HG03565 (cell line): ENCODE data around the gene PTP4A1.
"Not testable (repeated sequence)": the region's sequence is repeated elsewhere in the genome, so short reads cannot be mapped to it uniquely, and the experiment has no call there.

Experiments used
- ATAC-seq: cut with Tn5 transposase; IDR thresholded peaks from one replicate; pipeline ENCODE4 v1.9.1; 2021; ENCODE audit warnings: mild to moderate bottlenecking, moderate library complexity; ENCODE audit not compliant: unreplicated experiment

The PTP4A1 gene

DNA sequence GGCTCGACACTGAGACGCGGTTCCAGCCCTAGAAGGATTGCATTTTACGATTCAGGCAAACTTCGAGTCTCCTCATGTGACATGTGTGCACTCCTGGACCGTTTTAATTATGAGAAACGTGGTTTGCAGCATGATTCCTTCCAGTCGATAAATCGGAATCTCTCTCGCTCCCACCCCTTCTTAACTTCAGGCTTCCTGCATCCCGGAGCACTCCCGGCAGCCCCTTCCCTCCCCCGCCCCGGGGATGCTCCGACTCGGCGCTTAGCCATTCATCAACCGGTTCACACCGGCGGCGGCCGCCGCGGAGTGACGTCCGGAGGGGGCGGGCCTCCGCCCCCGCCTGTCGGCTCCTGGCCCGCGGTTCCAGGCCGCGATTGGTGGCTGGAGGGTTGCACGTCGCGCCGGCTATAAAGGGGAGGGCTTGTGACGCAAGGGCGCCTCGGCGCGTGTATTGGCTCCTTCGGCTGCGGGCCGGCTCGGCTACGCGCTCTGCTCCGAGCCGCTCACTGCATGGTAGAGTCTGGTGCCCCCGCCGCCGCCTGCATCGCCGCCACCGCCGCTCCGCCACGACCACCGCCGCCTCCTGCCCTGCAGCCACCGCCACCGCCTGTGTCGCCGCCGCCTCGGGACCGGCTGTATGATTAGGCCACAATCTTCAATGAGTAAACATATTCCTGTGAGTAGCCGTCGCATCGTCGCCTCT lies at the start of gene PTP4A1, which contains the start of gene LOC128125822:
Gene PTP4A1 (plus strand): TSS at position 437 of the 703 bp plus-strand sequence. CDS start 4,401 bp downstream, outside the sequence.
Gene LOC128125822 (plus strand): TSS at position 437 of the 703 bp plus-strand sequence.
- ATAC-seq = peak; percentile 93

DNA sequence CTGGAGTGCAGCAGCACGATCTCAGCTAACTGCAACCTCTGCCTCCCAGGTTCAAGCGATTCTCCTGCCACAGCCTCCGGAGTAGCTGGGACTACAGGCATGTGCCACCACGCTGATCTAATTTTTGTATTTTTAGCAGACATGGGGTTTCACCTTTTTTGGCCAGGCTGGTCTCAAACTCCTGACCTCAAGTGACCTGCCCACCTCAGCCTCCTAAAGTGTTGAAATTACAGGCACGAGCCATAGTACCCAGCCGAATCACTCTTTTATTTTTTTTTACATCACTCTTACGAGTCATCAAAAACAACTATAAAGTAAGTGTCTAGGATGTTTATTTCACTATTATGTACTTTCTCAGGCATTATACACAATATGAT lies 49.4 kb upstream of the PTP4A1 start:
- not testable (repeated sequence) for ATAC-seq

DNA sequence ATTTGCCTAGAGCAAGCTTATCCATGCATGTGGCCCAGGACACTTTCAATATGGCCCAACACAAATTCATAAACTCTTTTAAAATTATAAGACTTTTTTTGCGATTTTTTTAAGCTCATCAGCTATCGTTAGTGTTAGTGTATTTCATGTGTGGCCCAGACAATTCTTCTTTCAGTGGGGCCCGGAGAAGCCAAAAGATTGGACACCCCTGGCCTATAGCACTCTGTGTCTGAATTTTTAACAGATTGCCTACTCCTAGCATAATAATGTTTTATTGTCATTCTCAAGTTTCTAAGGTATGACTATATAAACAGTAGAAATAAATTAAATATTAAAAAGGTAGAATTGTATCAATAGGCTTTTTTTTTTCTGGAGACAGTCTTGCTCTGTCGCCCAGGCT lies 48.6 kb upstream of the PTP4A1 start:
- ATAC-seq = no peak

DNA sequence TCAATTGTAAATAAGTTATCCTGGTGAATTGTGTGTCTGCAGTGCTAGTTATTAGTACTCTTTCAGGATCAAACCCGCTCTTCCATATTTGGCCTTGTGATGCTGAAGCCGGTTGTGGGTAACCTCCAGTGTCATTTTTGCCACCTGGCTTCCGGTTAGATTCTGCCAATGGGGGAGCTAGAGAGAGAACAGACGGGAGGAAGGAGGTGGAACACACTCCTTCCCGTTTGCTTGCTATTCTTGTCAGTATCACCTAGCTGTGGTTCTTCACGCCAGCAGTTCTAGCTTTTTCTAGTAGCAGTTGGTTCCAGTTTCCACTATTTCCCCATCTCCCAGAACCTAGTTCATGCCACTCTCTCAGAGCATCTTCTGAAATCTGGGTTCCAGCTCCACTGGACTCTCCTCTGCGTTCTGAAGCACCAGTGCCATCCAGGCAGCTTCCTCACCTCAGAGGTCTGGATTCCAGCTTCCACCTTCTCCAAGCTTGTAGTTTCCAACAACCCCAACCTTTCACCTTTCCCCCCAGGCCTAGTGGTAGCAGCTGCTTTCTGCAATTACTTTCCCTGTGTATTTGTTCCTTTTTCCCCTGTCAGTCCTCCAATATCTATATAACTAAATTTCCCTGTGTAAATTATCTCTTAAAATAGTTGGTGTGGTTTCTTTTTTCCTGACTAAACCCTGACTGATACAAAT lies 46.9 kb upstream of the PTP4A1 start:
- no peak for ATAC-seq

DNA sequence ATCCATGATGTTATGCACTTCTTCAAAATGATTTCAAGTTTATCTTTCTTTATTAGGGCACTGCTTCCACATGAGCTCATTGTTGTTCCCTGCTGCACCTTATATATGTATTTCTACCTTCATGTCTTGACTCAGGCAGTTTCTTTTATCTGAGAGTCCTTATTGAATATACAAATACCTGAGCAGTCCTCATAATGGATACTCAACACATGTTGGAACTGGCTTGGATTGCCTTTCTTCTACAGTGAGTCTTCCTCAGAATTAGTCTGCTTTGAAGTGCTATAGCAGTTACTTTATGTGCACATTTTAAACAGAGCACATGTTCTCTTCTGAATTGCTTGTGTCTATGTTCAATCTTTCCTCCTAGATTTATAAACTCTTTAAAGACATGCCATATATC lies 45.3 kb upstream of the PTP4A1 start:
- no peak for ATAC-seq

GRCh38 chr6:63527658-63528514 lies 44.4 kb upstream of the PTP4A1 start:
- no peak for ATAC-seq

DNA sequence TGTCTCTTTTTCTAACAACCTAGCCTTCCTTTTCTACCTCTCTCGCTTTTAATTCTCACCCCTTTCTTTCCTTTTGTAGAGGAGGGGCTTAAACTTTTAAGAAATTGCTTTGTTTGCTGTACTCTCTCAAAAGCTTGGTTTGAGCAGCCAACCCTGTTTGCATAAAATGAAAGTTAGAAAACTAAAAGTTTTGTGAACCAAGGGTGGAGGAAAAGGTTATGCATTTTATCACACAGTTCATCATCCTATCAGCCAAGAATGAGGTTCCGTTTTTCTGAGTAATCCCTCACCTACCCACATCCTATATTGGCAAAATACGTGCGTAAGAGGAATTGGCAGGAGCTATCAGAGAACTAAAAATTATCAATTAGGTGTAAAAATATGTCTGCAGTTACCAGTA lies 42.8 kb upstream of the PTP4A1 start:
- no peak for ATAC-seq

DNA sequence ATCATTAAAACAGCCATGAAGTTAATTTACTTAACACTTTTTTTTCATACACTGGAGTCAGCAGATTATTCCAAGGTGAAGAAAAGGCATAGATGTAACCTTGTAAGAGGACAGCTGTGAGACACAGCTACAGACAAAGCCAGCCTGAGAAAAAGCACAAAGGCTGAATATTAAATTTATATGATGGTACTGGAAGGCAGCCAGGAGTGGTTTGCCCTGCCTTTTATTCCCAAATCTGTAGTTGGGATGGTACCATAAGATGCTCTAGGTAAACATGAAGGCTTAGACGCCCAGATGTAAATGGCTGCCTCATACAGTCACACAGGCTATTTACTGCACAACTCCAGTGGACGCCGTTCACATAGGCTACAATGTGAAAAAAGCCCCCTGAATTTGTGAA lies 42.1 kb upstream of the PTP4A1 start:
- no peak for ATAC-seq

DNA sequence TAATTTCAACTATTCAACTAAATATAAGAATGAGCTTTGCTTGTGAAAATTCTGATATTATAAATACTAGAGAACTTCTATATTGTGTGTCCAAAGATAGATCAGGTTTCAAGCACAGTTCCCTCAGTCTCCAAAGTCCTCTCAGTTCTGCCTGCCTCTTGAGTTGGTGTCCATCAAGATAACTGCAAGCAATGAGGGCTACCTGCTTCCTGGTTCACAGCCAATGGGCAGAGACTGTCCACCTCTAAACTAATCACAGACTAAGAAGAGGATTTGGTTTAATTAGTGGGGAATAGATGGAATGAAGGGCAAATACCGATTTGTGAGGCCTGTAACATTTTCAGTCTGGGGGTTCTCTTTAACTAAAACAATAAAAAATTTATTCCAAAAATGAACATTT lies 41.3 kb upstream of the PTP4A1 start:
- ATAC-seq = no peak

DNA sequence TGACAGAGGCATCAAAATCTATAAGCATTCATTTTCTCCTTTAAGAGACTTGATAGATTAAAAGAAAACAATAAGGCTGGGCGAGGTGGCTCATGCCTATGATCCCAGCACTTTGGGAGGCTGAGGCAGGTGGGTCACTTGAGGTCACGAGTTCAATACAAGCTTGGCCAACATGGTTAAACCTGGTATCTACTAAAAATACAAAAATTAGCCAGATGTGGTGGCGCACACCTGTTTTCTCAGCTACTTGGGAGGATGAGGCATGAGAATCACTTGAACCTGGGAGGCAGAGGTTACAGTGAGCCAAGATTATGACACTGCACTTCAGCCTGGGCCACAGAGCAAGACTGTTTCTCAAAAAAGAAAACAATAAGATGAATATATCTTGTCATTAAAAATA lies 39.3 kb upstream of the PTP4A1 start:
- no peak for ATAC-seq

DNA sequence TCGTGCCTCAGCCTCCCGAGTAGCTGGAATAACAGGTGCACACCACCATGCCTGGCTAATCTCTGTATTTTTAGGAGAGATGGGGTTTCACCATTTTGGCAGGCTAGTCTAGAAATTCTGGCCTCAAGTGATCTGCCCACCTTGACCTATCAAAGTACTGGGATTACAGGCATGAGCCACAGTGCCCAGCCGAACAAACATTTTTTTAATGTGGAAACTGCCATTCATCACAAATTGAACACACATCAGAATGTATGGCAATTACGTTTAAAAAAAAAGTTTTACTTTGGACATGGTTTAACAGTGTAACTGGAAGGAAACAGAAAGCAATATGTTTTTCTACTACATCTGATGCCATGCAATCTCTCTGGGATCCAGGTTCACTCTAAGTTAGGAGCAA lies 38.3 kb upstream of the PTP4A1 start:
- no peak for ATAC-seq

GRCh38 chr6:63537201-63537958 lies 34.9 kb upstream of the PTP4A1 start:
- ATAC-seq = no peak

DNA sequence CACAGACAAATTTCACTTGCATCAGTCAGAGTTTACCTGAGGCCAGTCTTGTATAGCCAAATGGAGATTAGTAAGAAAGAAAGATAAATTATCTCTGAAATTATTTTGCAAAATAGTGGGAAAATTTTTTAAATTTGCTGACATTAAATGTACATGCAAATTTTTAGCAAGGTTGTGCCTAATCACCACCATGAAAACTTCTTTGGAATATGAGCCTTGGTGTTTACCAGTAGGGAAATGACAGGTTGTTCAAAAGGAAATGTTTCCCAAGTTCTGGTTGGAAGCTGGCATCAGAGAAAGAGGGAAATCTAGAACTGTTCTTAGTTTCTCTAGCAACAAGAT lies 34.4 kb upstream of the PTP4A1 start:
- no peak for ATAC-seq

- ATAC-seq = no peak
Observed at GRCh38 chr6:63538550-63538949, 33.7 kb upstream of the PTP4A1 start.

GRCh38 chr6:63543001-63543400 lies 29.3 kb upstream of the PTP4A1 start:
- no peak for ATAC-seq

- ATAC-seq = no peak
Observed at GRCh38 chr6:63543982-63544381, 28.3 kb upstream of the PTP4A1 start.

- ATAC-seq = no peak
Observed at GRCh38 chr6:63546236-63546635, 26.0 kb upstream of the PTP4A1 start.

DNA sequence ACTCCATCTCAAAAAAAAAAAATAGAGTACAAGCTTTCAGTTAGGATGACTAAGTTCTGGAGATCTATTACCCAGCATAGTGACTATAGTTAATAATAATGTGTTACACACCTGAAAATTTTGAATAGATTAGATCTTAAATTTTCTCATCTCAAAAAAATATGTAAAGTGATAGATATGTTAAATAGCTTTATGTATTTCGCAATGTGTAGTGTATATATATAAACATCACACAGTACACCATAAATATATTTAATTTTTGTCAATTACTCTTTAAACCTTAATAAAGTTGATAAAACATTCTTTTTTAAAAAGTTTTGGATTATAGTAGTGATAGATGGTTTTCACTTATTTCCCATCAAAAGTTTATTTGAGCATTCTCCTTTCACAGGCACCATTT lies 25.6 kb upstream of the PTP4A1 start:
- no peak for ATAC-seq

GRCh38 chr6:63549076-63549475 lies 23.2 kb upstream of the PTP4A1 start:
- no peak for ATAC-seq

DNA sequence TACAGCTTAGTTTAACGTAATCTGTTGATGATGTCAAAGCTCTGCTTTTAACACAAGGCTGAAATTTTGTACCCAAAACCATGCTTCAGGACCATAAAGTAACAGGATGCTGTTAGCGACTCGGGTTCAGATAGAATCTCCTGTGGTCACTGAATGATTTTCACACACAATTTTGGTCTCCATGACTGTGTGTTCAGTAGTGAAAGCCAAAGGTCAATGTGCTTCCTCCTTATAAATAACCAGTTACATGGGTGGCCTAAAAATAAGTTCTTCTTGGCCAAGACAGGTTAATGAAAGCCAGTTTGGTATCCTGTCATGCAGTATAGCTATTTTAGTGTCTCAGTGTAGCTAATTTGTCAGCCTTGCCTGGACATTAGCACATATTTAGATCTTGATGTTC lies 19.1 kb upstream of the PTP4A1 start:
- peak; percentile 99 for ATAC-seq

GRCh38 chr6:63553900-63554299 lies 18.4 kb upstream of the PTP4A1 start:
- ATAC-seq = no peak
